ENCODE measurements around the gene SMAD1.
"Not testable (repeated sequence)": the region's sequence is repeated elsewhere in the genome, so short reads cannot be mapped to it uniquely, and the experiment has no call there.

GRCh38 chr4:145533415-145533814 lies 51.8 kb downstream of the SMAD1 start:
- not testable (repeated sequence) for TF ChIP-seq POLR2A, CTCF (IDR thresholded peaks at IDR 0.05)
